ENCODE measurements around the gene AP3D1. TPM values are rescaled to one million over a fixed set of nuclear protein-coding genes. Genes with fewer than 3 reads are reported as not detected.
A peak's percentile ranks its signal among the peaks of the same experiment; 100 is the strongest.
"Not testable (repeated sequence)": the region's sequence is repeated elsewhere in the genome, so short reads cannot be mapped to it uniquely, and the experiment has no call there.

Gene AP3D1
- total RNA-seq, 1 donor from 2014 or later: 115 TPM

DNA sequence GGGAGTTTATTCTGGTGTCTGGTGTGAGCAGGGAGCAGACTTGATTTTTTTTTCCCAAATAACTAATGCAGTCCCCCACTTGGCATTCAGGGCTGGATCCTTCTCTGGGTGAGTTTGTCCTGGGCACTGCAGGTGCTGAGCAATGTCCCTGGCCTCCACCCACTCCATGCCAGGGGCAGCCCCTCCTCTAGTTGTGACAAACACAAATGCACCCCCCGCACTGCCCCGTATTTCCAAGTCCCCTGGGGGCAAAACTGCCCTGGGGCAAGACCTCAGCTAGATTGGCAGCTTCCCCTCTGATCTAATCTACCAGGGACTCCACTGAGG is 61.7 kb downstream of the AP3D1 start:
- H3K36me3 Mint-ChIP-seq: peaks cover 4% of the 10 kb centered on the region
- no peaks in the 10 kb centered on the region for H3K27me3 Mint-ChIP-seq (ENCODE audit: low read depth)
- H3K4me3 Mint-ChIP-seq: no peak overlapping the region
- H3K27ac Mint-ChIP-seq: peak overlapping the region; percentile 69
- no peak for DNase-seq (ENCODE audit: low spot score in 2 of 2, unreplicated experiment in 2 of 2)
- H3K4me1 Mint-ChIP-seq: peaks cover 29% of the 10 kb centered on the region
- TF ChIP-seq, protein P1, sequence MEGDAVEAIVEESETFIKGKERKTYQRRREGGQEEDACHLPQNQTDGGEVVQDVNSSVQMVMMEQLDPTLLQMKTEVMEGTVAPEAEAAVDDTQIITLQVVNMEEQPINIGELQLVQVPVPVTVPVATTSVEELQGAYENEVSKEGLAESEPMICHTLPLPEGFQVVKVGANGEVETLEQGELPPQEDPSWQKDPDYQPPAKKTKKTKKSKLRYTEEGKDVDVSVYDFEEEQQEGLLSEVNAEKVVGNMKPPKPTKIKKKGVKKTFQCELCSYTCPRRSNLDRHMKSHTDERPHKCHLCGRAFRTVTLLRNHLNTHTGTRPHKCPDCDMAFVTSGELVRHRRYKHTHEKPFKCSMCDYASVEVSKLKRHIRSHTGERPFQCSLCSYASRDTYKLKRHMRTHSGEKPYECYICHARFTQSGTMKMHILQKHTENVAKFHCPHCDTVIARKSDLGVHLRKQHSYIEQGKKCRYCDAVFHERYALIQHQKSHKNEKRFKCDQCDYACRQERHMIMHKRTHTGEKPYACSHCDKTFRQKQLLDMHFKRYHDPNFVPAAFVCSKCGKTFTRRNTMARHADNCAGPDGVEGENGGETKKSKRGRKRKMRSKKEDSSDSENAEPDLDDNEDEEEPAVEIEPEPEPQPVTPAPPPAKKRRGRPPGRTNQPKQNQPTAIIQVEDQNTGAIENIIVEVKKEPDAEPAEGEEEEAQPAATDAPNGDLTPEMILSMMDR (IDR thresholded peaks at IDR 0.05; ENCODE audit: unreplicated experiment): no peak
- no peaks in the 10 kb centered on the region for H3K9me3 Mint-ChIP-seq

DNA sequence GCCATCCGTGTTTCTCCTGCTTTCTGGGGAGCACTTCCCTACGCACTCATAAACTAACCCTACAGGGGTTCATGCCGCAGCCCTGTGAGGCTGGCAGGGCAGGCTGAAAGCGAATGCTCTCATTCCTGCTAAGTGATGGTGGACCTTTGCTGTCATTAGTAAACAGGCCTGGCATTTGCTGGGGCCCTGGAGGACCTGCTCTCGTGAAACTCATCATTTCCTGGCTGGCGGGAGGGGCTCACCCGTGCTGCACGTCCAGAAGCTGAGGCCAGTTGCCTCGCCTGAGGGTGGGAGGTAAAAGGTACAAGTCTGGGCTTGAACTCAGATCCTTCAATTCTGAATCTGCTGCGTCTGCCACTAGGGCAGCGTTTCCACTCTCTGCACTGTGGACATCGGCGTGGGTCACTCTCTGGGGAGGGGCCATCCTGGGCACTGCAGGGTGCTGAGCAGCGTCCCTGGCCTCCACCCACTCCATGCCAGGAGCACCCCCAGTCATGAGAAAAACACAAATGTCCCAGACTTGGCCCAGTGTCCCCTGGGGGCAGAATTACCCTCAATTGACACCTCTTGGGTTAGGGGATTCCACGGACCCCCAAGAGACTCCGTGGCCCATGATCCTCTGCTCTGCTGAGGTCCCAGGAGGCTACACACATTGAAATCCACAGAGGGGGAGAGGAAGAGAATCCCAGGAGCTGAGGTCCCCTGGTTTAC is 62.2 kb downstream of the AP3D1 start:
- peaks cover 24% of the 10 kb centered on the region for H3K4me1 Mint-ChIP-seq
- H3K27me3 Mint-ChIP-seq (ENCODE audit: low read depth): no peaks in the 10 kb centered on the region
- peaks cover 4% of the 10 kb centered on the region for H3K36me3 Mint-ChIP-seq
- no peak overlapping the region for H3K4me3 Mint-ChIP-seq
- peak overlapping the region; percentile 69 for H3K27ac Mint-ChIP-seq
- H3K9me3 Mint-ChIP-seq: no peaks in the 10 kb centered on the region
- DNase-seq (ENCODE audit: low spot score in 2 of 2, unreplicated experiment in 2 of 2): no peak
- TF ChIP-seq, protein P1 (IDR thresholded peaks at IDR 0.05; ENCODE audit: unreplicated experiment): no peak

DNA sequence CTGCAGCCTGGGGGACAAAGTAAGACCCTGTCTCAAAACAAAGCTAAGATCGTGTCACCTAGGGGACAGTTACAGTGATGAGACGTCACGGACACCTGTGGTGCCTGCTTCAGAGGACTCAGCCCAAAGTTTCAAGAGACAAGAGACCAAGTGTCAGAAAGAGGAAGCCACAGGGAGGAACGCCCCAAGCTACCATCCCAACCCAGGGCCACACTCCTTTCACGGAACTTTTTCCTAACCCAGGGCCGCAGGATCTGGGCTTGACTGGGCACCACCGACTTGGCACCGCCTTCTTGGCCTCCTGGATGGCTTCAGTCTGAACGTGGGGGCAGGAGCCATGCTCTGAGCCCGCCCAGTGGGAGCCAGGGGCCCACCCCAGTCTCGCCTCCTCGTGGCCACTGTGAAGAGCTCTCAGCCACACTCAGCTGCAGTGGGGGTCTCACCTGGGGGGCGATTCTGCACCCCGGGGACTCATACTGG is 63.7 kb downstream of the AP3D1 start:
- TF ChIP-seq, protein P1 (IDR thresholded peaks at IDR 0.05; ENCODE audit: unreplicated experiment): no peak
- Mint-ChIP-seq H3K36me3 (peaks cover 4% of the 10 kb centered on the region), H3K4me1 (peaks cover 17% of the 10 kb centered on the region), H3K9me3 (no peaks in the 10 kb centered on the region), H3K27me3 (ENCODE audit: low read depth) (no peaks in the 10 kb centered on the region), H3K4me3 (no peak overlapping the region), H3K27ac (no peak overlapping the region)
- no peak for DNase-seq (ENCODE audit: low spot score in 2 of 2, unreplicated experiment in 2 of 2)

DNA sequence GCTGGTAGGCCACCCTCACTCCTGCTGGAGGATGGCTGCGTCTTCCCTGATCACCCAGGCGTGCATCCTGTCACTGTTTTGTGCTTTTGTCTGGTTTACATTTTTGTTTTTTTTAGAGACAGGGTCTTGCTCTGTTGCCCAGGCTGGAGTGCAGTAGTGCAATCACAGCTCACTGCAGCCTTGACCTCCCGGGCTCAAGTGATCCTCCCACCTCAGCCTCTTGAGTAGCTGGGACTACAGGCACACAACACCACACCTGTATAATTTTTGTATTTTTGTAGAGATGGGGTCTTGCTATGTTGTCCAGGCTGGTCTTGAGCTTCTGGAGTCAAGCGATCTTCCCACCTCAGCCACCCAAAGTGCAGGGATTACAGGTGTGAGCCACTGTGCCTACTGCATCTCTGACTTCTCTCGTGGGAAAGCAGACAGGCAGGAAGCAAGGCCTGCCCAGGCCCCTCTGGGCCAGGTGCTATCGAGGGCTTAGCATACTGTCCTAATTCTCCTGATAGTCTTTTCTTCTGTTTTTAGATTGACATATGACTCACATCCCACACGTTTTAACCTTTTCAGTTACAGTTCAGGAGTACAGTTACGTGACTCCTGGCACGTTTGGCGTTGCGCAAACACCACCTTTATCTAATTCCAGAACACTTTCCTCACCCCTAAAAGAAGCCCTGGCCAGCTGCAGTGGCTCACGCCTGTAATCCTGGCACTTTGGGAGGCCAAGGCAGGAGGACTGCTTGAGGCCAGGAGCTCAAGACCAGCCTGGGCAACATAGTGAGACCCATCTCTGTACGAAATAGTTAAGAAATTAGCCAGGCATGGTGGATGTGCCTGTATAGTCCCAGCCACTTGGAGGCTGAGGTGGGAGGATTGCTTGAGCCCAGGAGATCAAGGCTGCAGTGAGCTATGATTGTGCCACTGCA is 64.4 kb downstream of the AP3D1 start:
- H3K27ac Mint-ChIP-seq; H3K36me3 Mint-ChIP-seq; H3K27me3 Mint-ChIP-seq (ENCODE audit: low read depth); H3K4me3 Mint-ChIP-seq; DNase-seq (ENCODE audit: low spot score in 2 of 2, unreplicated experiment in 2 of 2); H3K9me3 Mint-ChIP-seq: not testable (repeated sequence)
- H3K4me1 Mint-ChIP-seq: peaks cover 17% of the 10 kb centered on the region

DNA sequence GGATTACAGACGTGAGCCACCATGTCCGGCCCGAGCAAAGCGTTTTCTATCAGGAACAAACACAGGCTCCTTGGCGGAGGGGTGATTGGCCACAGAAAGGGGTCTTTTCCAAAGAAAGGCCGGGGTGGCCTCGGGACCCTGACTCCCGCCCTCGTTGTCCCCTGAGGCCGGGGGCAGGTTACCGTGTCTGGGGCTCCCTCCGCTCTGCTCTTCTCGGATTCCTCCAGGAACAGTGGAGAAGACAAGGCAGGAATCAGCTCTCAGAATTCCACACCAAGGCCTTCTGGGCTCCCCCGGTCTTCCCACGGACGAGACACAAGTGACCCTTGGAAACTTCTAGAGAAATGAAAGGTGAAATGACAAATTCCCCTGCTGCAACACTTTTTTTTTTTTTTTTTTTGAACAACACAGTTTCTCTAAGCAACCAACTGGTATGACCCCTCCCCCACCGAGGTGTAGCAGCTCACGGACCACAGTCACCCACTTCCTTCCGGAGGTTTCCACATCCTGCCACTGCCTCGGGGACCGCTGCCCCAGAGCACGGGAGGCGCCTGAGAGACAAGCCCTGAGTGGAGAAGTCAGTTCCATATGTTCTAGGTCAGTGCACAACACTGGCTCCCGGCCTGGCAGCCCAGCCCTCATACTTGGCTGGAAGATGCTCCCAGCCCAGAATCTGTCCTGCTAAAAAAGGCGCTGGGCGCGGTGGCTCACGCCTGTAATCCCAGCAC is 66.2 kb downstream of the AP3D1 start:
- Mint-ChIP-seq H3K9me3 (no peaks in the 10 kb centered on the region), H3K4me1 (peaks cover 14% of the 10 kb centered on the region), H3K27me3 (ENCODE audit: low read depth) (no peaks in the 10 kb centered on the region), H3K4me3 (no peak overlapping the region), H3K36me3 (peaks cover 4% of the 10 kb centered on the region), H3K27ac (no peak overlapping the region)
- no peak for DNase-seq (ENCODE audit: low spot score in 2 of 2, unreplicated experiment in 2 of 2)
- TF ChIP-seq, protein P1 (IDR thresholded peaks at IDR 0.05; ENCODE audit: unreplicated experiment): no peak

Measured in mesothelial cell of epicardium (in vitro differentiated cells).